Inferior parietal cortex (tissue), 1 donor: Measurements from ENCODE around the gene RPGRIP1.
"Not testable (repeated sequence)": the region's sequence is repeated elsewhere in the genome, so short reads cannot be mapped to it uniquely, and the experiment has no call there.

Source experiments
- DNase-seq: peaks from one replicate; pipeline ENCODE4 v3.0.0-alpha.2; 2016; ENCODE audit errors: extremely low spot score

The RPGRIP1 gene

DNA sequence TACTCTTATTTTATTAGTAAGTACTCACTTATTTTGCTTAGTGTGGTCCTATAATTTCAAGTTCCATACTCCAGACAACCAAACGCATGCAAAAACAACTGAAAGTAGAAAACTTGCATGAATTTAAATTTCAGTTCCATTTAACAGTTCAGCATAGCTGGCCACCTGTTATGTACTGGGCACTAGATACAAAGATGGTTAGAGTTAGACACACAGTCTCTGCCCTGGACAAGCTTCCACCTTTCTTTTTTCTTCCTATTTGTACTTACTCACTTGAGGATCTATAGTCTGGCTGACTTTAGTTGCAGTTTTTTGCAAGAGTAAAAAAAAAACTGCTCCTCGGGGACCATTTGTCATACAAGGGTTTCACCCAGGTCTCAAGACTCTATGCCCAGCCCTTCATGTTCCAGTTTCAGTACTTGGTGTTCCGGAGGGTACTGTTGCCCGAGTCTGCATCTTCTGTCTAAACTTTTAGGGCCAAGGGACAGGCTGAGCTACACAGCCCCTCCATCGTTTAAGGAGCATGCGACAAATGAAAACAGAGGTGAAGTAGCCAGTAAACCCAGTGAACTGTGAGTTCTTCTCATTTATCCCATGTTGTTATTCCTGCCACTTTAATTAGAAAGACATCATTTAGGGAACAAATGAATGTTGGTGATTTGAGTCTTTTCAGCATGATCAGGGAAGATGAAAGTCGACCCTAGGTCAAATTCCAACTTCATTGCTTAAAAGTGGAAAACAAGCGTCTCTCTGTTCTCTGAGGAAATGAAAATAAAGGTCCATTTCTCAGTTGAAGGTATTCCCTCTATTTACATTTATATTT lies 22.3 kb downstream of the RPGRIP1 start:
- no peak for DNase-seq

DNA sequence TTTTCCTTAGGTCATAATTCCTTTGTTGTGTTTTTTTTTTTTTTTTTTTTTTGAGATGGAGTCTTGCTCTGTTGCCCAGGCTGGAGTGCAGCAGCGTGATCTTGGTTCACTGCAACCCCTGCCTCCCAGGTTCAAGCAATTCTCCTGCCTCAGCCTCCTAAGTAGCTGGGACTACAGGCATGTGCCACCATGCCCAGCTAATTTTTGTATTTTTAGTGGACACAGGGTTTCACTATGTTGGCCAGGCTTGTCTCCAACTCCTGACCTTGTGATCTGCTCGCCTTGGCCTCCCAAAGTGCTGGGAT lies 22.9 kb downstream of the RPGRIP1 start:
- DNase-seq = not testable (repeated sequence)

DNA sequence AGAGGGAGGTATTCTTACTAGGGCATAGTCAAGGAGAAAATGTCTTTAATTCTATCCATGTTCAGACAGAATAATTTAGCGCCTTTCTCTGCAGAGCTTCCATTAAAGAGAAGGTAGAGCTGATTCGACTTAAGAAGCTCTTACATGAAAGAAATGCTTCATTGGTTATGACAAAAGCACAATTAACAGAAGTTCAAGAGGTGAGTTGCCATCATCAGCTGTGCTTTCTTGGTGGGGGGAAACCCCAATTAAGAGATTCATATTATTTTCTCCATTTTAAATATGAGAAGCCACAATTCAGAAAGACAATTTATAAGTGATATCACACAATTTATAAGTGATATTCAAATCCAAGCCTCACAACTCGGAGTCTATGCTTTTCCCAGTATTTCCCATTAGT lies 27.8 kb downstream of the RPGRIP1 start:
- no peak for DNase-seq

DNA sequence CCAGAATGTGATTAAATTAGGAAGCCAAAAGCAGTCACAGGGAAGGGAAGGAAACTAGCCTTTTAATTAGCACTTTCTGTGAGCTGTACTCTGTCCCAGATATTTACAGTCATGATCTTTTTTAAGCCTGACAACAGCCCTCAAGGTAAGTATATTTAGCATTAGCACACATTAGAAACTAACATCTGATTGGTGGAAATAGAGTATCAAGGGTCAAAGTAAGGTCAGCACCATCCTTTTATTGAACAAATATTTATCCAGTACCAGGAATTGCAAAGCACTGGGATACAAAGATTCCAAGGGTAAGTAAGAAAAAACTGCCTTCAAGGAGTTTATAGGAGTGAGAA lies 28.2 kb downstream of the RPGRIP1 start:
- DNase-seq = no peak

GRCh38 chr14:21308479-21309237 lies 28.8 kb downstream of the RPGRIP1 start:
- peak; percentile 66 for DNase-seq

DNA sequence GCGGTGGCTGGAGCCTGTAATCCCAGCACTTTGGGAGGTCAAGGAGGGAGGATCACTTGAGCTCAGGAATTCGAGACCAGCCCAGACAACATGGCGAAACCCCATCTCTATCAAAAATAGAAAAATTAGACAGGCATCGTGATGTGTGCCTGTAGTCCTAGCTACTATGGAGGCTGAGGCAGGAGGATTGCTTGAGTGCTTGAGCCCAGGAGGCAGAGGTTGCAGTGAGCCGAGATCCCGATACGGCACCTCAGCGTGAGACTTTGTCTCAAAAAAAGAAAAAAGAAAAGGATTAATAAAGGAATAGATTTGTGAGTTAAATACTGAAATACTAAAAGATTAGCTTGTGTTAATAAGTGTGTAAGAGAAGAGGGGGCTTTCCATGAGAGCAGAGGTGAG lies 29.4 kb downstream of the RPGRIP1 start:
- DNase-seq = no peak

DNA sequence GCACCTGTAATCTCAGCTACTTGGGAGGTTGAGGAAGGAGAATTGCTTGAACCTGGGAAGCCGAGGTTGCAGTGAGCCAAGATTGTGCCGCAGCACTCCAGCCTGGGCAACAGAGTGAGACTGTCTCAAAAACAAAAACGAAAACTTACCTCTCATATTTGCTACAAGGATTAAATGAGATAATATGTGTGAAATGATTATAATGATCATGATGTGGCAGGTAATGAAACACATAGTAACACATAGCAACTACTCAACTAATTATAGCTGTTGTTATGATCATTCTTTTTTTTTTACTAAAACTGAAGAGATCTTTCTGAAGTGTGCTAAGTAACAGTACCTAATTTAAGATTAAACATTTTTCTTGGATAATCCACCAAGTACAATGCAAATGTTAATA lies 30.1 kb downstream of the RPGRIP1 start:
- no peak for DNase-seq

DNA sequence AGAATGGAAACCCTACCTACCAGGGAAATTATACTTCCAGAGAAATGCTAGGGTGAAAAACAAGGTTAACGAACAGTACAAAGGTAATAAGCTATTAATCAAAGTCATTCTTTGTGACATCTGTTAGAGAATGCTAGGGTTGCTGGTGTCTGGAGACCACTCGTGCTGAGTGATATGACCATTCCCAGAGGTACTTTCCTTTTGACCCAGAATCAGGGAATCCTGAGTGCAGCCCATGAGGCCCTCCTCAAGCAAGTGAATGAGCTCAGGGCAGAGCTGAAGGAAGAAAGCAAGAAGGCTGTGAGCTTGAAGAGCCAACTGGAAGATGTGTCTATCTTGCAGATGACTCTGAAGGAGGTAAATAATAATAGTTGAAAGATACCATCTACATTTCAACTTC lies 31.7 kb downstream of the RPGRIP1 start:
- no peak for DNase-seq

DNA sequence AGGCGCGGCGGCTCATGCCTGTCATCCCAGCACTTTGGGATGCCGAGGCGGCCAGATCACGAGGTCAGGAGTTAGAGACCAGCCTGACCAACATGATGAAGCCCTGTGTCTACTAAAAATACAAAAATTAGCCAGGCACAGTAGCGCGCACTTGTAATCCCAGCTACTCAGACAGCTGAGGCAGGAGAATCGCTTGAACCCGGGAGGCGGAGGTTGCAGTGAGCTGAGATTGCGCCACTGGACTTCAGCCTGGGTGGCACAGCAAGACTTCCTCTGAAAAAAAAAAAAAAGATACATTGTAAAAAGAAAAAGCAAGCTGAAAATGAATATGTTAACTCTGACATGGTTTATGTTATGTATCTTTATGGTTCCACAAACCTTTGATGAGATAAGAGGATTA lies 33.6 kb downstream of the RPGRIP1 start:
- DNase-seq = no peak

DNA sequence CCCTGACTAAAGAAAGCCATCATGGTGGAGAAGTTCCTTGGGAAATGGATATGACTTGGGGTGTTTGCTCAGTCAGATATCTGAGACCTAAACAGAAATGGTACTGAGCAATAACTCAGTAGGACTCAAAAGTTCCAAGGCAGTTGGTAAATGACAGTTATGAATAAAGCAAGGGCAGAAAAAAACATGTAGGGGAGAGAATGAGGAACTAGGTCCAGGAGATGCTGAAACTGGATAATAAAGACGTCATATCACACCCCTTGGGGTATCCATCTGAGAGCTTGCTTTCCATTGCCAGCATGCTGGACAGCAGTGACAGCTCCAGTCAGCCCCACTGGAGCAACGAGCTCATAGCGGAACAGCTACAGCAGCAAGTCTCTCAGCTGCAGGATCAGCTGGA lies 37.5 kb downstream of the RPGRIP1 start:
- no peak for DNase-seq

GRCh38 chr14:21320913-21321312 lies 41.0 kb downstream of the RPGRIP1 start:
- no peak for DNase-seq

GRCh38 chr14:21322716-21323115 lies 42.8 kb downstream of the RPGRIP1 start:
- DNase-seq = no peak

GRCh38 chr14:21326972-21327371 lies 47.1 kb downstream of the RPGRIP1 start:
- no peak for DNase-seq
